Neural crest cell (in vitro differentiated cells): ENCODE measurements around the gene TAGAP. TPM values are rescaled to one million over a fixed set of nuclear protein-coding genes. Genes with fewer than 3 reads are reported as not detected.

Experiments
- DNase-seq: peaks from one replicate; pipeline ENCODE4 v3.0.0; 2021; ENCODE audit warnings: low read depth, mixed read lengths, low spot score
- H3K27ac Mint-ChIP-seq: one replicate; pipeline ENCODE4 v1.8.0; 2021; ENCODE audit warnings: mild to moderate bottlenecking, mixed read lengths; ENCODE audit not compliant: unreplicated experiment
- H3K27me3 Mint-ChIP-seq: 2 replicates; pipeline ENCODE4 v1.8.0; 2021; ENCODE audit warnings: low read depth, mild to moderate bottlenecking, mixed read lengths
- H3K36me3 Mint-ChIP-seq: 2 replicates; pipeline ENCODE4 v1.8.0; 2021; ENCODE audit warnings: low read depth, mild to moderate bottlenecking, mixed read lengths
- H3K4me1 Mint-ChIP-seq: 2 replicates; pipeline ENCODE4 v1.8.0; 2021; ENCODE audit warnings: mixed read lengths
- H3K4me3 Mint-ChIP-seq: one replicate; pipeline ENCODE4 v1.8.0; 2021; ENCODE audit warnings: mild to moderate bottlenecking, mixed read lengths
- H3K9me3 Mint-ChIP-seq: 2 replicates; pipeline ENCODE4 v1.8.0; 2021; ENCODE audit warnings: mixed read lengths
- CTCF ChIP-seq: fragments of 200-600 bp; sonication (generic); conservative IDR thresholded peaks from 2 replicates; pipeline ENCODE4 v1.5.0; 2021; ENCODE audit warnings: antibody characterized with exemption, mild to moderate bottlenecking
- total RNA-seq: library from RNA; stranded (reverse); gene quantifications from 2 replicates; pipeline ENCODE4 v1.2.1, GENCODE V29; 2021

Gene TAGAP
- total RNA-seq, 1 donor from 2014 or later, result not detected

DNA sequence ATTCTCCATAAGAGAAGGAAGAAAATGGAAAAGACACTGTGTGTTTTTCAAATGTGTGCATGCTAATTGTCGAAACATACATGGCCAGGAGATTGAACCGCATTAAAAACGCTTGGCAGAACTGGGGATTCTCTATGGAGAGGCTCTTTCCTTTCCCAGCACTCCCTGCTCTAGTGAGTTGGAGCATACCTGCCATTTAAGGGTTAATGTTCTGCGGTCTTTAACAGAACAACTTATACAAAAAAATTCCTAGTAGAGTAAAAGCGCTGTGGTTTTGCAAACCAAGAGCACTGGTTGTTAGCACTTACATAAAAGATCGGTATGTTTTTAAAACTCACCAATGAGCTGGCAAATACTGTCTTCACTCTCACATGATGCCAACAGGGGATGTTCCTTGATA, 1.5 kb downstream of the TAGAP start:
- TF ChIP-seq CTCF, result no peak
- Mint-ChIP-seq H3K27ac (no peak overlapping the region), H3K27me3 (peaks cover 19% of the 10 kb centered on the region), H3K4me3 (no peak overlapping the region), H3K36me3 (no peaks in the 10 kb centered on the region), H3K4me1 (no peaks in the 10 kb centered on the region), H3K9me3 (no peaks in the 10 kb centered on the region)
- no peak for DNase-seq

DNA sequence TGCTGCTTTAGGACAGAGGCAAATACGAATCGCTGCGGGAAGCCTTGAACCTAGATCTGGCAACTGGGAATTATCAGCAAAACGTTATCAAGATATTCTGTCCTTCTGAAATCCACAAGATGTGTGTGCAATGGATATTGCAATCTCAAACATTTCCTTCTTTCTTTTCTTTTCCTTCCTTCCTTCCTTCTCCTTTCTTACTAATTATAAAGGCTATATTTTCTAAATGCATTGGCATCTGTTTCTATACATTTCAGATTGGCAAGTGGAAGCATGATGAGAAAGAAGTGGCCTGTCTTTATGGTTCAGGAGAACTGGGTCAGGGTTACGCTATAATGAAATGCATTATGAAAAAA, 2.0 kb downstream of the TAGAP start:
- H3K27ac Mint-ChIP-seq, result no peak overlapping the region
- no peaks in the 10 kb centered on the region for H3K36me3 Mint-ChIP-seq
- peak; percentile 7 for TF ChIP-seq CTCF
- H3K4me3 Mint-ChIP-seq, result no peak overlapping the region
- no peaks in the 10 kb centered on the region for H3K9me3 Mint-ChIP-seq
- DNase-seq, result no peak
- H3K4me1 Mint-ChIP-seq, result no peaks in the 10 kb centered on the region
- H3K27me3 Mint-ChIP-seq, result peaks cover 19% of the 10 kb centered on the region

GRCh38 chr6:159042003-159042825, 2.6 kb downstream of the TAGAP start:
- Mint-ChIP-seq H3K9me3 (no peaks in the 10 kb centered on the region), H3K27me3 (peaks cover 19% of the 10 kb centered on the region), H3K27ac (no peak overlapping the region), H3K36me3 (no peaks in the 10 kb centered on the region), H3K4me1 (no peaks in the 10 kb centered on the region), H3K4me3 (no peak overlapping the region)
- peak; percentile 99 for TF ChIP-seq CTCF
- peak; percentile 38 for DNase-seq

GRCh38 chr6:159041181-159041580, 3.6 kb downstream of the TAGAP start:
- TF ChIP-seq CTCF, result no peak
- DNase-seq, result no peak
- H3K27ac Mint-ChIP-seq, result no peak overlapping the region
- no peaks in the 10 kb centered on the region for H3K9me3 Mint-ChIP-seq
- peaks cover 19% of the 10 kb centered on the region for H3K27me3 Mint-ChIP-seq
- no peak overlapping the region for H3K4me3 Mint-ChIP-seq
- no peaks in the 10 kb centered on the region for H3K36me3 Mint-ChIP-seq
- H3K4me1 Mint-ChIP-seq, result no peaks in the 10 kb centered on the region

- no peak for TF ChIP-seq CTCF
- Mint-ChIP-seq H3K27ac (no peak overlapping the region), H3K4me1 (no peaks in the 10 kb centered on the region), H3K9me3 (no peaks in the 10 kb centered on the region), H3K27me3 (peaks cover 11% of the 10 kb centered on the region), H3K4me3 (no peak overlapping the region), H3K36me3 (no peaks in the 10 kb centered on the region)
- DNase-seq, result no peak
These were observed 4.9 kb downstream of the TAGAP start for GRCh38 chr6:159039885-159040258.
